ENCODE results near the gene SLC25A33.

Gene SLC25A33

DNA sequence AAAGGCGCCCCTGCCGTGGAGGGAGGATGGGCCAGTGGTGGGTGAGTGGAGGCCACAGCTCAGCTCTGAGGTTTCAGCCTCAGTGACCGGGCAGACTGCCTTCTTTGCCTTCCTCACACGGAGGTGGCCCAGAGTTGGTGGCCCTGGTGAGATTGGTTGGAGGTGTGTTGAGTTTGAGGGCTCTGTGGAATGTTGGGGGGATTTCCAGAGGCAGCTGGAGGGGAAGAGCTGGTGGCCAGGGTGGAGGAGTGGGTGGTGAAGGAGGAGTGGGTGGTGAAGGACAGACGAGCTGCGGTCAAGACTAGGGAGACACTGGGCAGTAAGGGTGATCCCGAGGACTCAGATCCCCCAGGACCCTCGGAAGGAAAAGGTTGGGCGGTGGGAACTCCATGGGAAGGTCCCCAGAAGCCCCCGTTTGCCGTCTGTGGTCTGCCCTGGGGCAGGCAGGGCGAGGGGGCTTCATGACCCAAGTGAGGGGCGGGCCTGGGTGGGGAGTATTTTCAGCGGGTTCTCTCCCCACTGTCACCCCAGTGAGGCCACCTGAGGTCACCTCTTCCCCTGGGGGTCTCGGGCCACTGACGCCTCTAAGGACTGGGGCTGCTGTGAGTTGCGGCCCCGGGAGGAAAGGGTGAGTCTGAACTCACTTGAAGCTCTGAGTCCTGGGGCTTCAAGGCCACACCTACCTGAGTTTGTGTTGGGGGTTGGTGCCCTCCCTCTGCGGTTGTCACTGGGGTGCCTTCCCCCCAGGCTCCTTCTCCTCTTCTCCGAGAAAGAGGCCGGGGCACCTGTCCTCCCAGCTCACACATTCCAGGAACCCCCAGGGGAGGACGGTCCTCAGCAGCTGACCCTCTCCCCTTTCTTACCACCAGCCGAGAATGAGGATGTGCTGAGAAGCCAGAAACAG, 89.5 kb downstream of the SLC25A33 start:
- DNase-seq, result no peak

DNA sequence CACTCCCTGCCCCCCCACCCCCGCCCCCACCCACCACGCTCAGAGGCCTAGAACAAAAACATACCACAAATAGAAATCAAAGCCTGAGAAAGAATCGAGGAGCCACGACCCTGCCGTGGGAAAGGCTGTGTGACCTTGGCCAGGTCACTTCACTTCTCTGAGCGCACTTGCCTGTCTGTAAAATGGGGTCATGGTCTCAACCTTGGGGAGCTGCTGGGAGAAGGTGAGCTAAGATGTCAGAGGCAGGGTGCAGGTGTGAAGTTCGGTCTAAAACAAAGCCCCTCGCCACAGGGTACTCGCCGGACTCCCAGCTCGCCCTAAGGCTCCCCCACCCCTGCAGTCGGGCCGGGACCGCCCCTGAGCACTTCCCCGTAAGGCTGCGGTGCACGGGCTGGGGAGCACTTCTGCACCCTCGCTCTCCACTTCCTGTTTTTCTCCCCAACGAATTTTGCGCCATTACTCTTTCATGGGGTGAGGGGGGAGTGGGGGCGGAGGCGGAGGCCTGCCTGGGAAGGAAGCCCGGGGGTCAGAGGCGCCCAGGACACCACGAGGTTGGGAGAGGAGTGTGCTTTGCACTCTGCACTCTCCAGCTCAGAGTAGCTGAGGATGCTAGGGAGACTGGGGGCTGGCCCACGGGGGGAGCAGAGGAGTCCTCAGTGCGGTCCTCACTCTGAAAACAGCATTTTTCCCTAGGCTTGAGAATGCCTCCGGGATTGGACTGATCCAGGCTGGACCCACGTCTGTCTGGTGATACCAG, 90.4 kb downstream of the SLC25A33 start:
- no peak for DNase-seq

DNA sequence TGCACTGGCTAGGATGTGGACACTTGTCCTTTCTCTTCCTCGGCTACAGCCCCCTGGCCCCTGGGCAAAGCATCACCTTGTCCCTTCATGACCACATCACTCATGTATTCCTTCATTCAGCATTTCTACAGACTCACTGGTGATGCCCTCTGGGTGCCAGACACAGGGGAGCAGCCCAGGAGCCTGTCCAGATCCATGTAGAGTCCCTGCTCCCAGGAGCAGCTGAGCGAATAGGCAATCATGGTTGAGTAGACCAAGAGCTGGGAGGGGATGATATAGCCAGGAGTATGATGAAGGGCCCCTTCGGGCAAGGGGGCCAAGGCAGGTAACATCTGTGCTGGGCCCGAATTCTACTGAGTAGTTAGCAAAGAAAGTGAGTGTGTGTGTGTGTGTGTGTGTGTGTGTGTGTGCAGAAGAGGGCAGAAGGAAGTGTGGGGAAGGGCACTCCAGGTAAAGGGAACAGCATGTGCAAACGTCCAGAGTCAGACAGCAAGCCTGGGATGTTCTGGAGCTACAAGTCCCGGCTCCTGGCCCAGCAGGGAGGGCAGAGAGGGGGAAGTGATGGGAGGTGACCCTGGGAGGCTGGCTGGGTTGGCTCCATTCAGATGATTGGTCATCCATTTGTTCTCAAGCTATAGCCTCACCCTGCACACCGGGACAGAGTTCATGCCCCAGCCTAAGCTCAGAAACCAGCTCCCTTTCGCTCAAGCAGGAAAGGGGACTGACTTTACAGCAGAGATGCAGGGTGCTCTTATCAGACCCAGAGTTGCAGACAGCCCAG, 91.3 kb downstream of the SLC25A33 start:
- DNase-seq, result no peak

DNA sequence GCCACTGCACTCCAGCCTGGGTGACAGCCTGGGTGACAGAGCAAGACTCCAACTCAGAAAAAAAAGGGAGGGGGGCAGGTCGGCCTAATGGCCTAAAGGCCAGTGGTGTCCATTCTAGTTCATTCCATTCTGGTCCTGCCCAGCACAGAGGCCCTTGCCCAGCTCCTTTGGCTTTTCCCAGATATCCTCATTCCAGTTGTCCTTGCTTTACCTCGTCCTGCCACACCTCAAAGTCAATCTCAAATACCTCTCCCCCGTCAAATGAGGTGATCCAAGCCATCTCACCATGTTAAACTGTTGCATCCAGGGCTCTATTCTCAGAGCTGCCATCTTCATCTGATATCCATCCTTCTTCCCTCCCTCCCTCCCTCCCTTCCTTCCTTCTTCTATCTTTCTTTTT, 92.3 kb downstream of the SLC25A33 start:
- no peak for DNase-seq

DNA sequence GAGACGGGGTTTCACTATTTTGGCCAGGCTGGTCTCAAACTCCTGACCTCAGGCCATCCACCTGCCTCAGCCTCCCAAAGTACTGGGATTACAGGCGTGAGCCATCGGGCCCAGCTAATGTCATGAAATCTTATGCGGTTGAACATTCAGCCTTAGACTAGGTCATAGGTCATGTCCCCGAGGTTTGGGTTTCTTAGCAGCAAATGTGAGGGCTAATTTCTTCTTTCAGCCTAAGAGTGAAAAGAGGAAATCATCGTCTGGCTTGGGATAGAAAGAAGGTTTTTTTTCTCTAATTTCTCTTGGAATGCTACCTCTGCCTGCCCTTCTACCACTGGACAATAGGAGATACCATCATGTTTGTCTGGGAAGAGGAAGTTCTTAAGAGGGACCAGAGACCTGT, 94.2 kb downstream of the SLC25A33 start:
- no peak for DNase-seq

DNA sequence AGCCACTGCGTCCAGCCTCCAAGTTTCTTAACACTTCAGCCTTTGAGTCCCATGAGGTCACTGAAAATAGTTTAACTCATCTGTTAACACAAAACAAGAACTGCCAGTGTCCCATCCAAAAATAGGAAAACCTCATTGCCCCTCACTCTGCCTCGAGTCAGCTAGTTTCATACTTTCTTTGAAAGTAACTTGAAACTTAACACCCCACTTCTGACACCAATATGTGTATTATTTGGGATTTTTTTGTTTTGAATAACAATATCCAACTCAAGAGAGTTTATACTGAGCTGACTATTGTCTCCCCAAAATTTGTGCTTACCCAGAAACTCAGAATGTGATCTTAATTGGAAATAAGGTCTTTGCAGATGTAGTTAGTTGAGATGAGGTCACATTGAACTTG, 95.3 kb downstream of the SLC25A33 start:
- DNase-seq, result no peak

Measured in NCI-H524 treated with DMSO at 0.1 percent for 48 hours (cell line).